HG03442 (cell line): ENCODE measurements around the gene TSR1.
"Not testable (repeated sequence)": the region's sequence is repeated elsewhere in the genome, so short reads cannot be mapped to it uniquely, and the experiment has no call there.

ENCODE experiments used
- ATAC-seq: cut with Tn5 transposase; IDR thresholded peaks from one replicate; pipeline ENCODE4 v1.9.1; 2021; ENCODE audit warnings: mild to moderate bottlenecking, moderate library complexity; ENCODE audit not compliant: unreplicated experiment

TSR1 gene

DNA sequence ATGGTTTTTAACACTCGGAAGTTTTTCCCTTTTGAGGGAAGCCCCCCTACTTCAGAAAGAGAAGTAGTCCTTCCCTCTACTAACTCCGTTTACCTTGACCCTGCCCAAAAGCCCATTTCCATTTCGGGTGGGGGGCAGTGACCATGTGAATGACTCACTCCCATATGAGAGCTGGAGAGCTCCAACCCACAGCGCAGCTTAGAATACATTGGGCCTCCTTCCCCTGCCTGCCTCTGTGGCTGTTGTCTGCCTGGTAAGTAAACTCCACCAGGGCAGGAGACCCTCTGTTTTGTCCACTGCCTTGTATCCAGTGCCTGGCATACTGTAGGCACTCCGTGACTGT lies 2.0 kb upstream of the TSR1 start:
- ATAC-seq = no peak

DNA sequence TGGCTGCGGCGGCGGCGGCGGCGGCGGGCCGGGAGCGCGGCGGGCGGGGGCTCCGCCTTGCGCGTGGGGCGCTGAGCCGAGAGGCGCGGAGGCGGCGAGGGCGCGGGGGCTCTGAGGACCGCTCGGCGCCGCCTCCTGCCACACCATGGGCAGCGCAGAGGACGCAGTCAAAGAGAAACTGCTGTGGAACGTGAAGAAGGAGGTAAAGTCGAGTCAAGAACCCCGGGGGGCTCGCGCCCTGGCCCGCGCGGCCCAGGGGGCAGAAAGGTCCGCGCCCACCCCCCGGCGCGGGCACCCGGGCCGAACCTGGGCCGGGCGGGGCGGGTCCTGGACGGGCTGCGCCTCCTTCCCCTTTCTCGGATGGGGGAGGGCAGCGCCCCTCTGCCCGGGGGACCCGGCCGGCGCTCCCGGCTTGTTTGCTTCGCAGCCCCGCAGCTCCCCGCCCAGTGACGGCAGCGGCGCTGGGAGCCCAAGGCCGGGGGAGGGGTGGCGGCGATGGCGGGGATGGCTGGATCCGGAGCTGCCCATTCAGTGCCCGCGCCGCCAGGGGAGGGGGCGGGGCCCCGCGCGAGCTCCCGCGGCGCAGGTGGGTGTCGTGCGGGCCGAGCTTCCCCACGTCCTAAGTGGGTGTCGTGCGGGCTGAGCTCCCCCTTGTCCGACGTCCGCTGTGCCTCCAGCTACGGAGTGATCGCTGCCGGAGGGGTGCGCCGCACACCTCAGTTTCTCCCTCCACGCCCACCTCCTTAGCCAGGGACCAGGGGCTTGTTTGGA lies 1.5 kb upstream of the TSR1 start:
- ATAC-seq = peak; percentile 20

DNA sequence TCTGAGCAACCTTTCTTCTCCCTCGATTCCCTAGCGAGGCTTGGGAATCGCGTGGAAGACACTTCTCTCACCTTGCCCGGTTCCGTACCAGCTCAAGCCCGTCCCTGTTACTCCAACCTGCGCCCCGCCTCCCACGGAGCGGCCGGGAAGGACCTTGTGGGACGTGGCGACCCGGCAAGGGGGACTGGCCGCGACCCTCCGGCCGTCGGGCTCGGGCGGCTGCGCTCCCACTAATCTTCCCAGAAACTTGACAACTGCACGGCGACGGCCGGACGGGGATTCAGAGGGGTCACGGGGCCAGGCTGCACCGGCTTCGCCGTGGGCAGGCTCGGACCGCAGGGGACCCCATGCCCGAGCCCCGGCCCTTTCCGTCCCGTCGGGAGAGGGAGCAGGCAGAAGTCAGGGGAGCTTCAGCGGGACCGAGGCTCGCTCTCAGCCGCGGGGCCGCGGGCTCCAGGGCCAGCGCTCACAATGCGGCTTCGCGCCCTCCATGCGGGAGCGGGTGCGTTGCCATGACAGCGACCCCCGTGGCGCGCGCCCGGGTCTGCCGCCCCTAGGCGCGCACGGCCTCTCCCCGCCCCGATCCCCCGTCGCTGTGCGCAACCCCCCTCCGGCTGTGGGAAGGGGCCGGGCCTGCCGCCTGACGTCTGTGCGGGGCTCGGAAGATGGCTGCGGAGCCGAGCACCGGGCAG lies 741 bp upstream of the TSR1 start, which contains the start of gene SGSM2:
TSS of gene SGSM2 (plus strand) at position 650 of the 692 bp plus-strand sequence. CDS start 188 bp downstream, outside the sequence.
- peak; percentile 27 for ATAC-seq

DNA sequence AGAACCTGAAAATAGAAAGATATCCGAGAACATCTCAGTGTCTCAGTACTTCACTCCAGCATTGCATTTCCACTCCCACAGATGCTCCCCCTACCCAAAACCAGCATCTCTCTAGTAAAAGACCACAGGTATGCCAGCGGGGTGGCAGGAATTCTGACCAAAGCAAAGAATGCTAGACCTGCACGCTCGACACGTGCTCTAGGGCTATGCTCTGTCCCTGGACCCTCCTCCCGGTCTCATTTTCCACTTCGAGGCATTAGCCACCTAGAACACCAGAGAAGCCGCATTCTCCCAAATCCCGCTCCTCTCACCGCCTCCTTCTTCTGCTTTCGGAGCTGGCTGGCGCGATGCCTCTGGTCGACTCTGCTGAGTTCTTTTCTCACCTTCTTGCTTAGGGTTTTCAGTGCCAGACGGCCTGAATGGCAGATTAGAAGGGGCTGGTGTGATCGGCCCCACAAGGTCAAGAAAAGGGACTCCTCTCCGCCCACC lies 487 bp downstream of the TSR1 start:
- no peak for ATAC-seq

DNA sequence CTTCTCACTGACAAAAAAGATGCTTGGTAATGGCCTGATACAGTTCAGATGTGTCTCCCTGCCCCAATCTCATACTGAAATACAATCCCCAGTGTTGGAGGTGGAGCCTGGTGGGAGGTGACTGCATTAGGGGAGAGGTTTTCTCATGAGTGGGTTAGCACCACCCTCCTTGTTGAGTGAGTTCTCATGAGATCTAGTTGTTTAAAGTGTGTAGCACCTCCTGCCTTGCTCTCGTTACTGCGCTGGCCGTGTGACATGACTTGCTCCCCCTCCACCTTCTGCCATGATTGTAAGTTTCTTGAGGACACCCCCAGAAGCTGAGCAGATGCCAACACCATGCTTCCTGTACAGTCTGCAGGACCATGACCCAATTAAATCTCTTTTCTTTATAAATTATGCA lies 5.0 kb downstream of the TSR1 start:
- no peak for ATAC-seq

DNA sequence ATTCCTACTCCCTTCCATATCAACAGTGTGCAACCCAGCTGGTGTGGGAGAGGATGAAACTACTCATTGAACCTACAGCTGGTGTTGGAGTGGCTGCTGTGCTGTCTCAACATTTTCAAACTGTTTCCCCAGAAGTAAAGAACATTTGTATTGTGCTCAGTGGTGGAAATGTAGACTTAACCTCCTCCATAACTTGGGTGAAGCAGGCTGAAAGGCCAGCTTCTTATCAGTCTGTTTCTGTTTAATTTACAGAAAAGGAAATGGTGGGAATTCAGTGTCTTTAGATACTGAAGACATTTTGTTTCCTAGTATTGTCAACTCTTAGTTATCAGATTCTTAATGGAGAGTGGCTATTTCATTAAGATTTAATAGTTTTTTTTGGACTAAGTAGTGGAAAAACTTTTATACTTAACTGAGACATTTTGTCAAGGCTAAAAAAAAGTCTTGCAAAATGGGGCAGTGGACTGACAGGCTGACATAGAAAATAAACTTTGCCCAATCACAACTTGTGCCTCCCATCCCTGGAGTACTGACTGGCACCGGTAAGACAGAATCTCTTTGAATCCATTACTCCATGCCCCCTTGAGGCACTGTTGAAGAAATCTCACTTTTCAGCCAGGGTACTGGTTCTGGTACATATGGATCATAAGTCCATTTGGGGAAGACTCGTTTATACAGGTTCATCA lies 12.5 kb downstream of the TSR1 start:
- ATAC-seq = no peak

DNA sequence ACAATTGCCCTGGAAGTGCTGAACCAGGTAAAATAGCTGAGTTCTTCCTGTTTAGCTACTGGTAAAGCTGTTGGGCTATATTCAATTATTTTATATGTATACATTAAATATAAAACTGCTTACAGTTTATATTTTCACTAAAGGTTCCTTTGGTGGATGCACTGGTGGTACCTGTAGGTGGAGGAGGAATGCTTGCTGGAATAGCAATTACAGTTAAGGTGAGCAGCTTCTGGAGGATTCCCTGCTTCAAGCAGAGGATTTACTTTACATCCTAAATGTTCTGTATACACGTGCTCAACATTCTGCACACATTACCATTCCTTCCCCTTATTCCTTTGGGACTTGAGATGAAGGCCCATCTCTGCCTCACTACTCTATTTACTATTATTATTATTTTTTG lies 14.9 kb downstream of the TSR1 start:
- ATAC-seq = no peak

DNA sequence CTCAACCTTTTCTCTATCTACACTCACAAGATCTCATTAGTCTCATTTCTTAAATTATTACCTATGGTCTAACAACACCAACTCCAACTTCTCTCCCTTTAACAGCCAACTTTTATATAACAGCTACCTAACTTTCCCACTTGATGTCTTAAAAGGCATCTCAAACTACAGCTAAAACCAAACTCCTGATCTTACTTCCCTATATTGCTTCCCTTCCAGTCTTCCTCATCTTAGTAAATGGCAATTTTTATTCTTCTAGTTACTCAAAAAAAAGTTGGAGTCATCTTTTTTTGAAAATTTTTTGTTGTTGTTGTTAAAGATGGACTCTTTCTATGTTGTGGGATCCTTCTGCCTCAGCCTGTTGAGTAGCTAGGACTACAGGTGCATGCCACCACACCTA lies 17.2 kb downstream of the TSR1 start:
- no peak for ATAC-seq

DNA sequence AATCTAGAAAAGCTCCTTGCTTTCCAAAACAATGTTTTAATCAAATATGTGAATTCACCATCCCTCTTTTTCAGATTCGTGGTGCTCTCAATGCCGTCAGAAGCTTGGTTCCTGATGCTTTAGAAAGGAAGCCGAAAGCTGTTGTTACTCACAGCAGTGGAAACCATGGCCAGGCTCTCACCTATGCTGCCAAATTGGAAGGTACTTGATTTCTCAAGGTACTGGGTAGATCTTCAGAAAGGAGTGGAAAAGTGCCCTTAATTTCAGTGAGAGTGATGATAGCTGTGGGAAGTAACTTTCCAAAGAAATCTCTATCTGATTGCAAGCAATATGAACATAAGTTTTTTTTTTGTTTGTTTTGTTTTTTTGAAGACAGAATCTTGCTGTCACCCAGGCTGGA lies 18.5 kb downstream of the TSR1 start:
- no peak for ATAC-seq

DNA sequence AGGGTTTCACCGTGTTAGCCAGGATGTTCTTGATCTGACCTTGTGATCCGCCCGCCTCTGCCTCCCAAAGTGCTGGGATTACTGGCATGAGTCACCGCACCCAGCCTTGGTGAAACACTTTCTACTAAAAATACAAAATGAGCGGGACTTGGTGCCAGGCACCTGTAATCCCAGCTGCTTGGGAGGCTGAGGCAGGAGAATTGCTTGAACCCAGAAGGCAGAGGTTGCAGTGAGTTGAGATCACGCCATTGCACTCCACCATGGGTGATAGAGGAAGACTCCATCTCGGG lies 19.4 kb downstream of the TSR1 start:
- ATAC-seq = not testable (repeated sequence)

DNA sequence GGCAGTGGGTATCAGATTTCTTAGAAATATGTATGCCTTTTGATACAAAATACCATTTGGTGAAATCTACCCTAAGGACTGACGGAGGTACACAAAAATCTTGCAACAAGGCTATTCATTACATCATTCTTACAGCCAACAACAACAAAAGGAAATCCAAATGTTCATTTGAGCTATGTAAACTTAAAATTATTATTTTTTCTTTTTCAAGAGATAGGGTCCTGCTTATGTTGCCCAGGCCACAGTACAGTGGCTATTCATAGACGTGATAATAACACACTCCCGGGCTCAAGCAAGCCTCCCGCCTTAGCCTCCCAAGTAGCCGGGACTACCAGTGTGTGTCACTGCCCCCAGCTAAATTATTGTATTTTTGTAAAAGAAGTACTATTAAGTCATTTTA lies 23.5 kb downstream of the TSR1 start:
- no peak for ATAC-seq

DNA sequence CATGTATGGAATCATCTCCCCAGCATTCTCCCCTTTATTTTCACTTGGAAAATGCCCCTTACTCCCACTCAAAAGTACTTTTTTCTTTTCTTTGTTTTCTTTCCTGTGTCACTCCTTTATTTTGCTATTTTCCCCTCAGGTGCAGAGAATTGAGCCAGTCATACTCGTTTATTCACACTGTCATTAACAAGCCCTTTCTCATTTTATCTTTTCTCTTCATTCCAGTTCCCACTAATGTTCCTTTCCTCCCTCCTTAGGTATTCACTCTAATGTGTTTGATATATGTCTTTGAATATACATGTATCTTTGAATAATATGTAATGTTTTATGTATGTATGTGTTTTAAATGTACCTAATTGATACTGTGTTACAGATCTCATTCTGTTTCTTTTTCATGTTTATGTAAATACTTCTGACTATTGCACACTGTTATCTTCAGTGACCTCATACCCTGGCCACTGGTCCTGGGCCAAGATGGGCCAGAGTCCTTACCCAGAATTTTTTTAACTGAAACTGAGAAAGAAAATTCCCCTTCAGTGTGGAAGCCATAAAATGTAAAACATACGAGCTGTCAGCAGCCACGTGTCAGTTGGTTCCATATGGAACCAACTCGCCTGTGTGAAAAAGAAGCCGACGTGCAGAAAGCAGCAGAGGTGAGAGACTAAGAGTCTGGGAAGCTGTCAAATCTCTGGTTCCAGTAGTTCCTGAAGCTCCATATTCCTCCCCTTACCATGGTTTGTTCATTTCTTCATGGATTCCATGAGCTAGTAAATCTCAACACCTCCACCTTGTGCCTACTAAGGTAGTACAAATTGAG lies 26.7 kb downstream of the TSR1 start:
- ATAC-seq = no peak

DNA sequence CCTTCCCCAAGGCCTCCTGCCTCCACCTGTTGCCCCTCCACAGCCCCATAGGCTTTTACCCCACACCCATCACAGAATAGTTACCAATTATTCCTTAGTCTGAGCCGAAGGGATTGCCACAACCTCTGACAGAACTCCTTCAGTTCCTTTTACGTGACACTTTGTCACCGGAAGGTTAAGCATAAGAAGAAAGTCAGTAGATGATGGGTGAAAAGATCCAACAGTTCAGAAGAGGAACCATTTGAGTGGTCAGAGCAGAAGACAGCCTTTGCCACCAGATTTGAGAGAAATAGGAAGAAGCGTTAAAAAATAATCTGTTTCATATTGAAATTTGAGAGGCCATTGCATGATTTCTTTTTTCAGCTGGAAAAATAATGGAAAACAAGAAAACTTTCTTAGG lies 31.3 kb downstream of the TSR1 start:
- ATAC-seq = no peak

DNA sequence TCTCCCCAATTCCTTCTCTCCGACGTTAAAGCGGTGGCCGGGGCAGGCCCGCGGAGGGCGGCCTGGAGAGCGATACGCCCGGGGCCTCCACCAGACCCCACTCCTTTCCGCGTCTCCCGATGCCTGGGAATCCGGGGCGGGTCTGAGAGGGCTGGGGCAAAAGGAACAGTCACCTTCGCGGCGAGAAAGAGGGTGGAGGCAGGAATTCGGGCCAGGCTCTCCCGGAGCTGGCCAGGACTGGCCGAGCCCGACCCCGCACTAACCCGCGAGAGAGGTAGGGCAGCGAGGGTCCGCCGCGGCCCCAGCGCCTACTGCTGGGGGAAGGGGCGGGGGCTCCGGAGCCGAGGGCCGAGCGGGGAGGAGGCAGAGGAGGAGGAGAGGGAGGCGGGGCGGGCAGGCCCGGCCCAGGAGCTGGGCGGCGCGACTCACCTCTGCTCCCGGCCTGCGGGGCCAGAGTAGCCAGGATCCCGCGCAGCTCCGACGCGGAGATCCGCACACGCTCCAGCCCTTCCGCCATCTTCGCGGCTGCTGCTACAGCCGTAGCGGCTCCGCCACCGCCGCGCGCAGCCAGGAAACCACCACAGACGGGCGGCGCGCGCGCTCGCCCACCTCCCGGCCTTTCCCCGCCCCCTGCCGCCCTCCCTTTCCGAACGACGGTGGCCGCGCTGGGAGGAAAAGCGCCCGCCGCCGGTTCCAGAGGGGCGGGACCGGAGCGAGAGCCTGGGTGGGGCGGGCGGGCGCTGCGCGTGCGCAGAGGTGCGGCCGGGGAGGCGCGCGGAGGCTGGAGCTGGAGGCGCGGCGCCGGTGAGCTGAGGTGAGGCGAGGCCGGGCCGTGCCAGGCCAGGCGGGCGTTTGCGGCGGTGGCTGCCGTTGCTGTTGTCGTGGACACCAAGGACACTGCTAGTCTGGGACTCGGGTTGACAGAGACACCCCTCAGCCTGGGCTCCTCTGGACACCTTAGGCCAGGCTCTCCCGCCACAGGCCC lies 32.8 kb downstream of the TSR1 start, which contains the start of the genes SMG6 and SRR:
TSS of gene SMG6 (minus strand) at position 582 of the 985 bp plus-strand sequence. CDS start at position 517, 65 bp downstream.
TSS of gene SRR (plus strand) at position 747 of the 985 bp plus-strand sequence. CDS start 11,611 bp downstream, outside the sequence.
- ATAC-seq = peak; percentile 70

DNA sequence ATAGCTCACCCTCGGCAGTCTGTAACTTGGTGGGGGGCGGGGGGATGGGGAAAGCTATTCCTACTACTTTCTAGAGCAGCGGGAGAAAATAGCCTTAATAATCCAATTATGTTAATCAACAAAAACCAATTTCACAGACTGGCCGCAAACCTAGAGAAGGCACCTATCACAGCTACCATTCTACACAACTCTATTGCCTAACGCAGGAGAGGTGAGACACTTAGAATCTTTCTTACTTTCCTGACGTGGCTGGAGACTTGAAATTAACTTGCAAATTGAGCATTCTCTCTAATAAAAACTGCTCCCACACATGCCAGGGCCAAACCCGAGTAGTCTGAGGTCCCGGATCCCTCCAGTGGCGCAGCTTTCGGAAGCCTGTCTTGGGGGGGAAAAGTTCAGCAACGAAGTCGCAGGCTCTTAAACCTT lies 33.5 kb downstream of the TSR1 start:
- no peak for ATAC-seq

DNA sequence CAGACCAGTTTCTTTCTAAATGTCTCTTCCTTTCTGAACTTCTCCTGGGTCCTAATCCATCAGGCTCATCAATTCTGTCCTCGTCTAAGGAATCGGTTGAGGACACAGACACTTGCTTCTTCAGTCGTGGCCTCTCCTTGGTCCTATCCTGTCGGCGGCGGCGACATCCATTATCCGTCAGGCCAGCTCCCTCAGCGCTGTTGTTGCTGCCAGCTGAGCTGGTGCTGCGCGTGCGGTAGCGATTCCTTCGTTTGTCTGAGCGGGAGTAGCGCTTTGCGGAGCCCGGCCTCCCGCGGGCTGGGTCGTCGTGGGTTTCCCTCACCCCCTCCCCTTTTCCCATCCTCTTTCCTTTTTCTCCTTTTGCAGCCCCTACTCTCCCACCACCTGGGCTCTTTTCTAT lies 36.5 kb downstream of the TSR1 start:
- no peak for ATAC-seq

DNA sequence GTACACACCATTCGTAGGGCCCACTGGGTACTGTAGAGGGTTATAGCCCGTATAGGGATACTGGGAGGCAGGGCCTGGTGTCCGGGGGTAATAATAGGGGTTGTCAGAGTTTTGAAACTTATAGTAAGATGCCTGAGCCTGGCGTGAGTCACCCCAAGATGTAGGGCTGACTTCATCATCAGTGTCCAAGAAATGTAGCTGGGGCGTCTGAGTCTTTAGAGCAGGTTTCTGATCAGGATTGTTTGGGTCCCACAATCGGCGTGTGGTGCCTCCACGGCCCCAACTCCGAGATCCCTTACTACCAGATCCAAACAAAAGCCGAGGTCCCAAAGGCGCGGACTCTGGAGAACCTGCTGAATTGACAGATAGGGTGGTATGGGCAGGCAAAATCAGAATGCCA lies 37.1 kb downstream of the TSR1 start:
- no peak for ATAC-seq

DNA sequence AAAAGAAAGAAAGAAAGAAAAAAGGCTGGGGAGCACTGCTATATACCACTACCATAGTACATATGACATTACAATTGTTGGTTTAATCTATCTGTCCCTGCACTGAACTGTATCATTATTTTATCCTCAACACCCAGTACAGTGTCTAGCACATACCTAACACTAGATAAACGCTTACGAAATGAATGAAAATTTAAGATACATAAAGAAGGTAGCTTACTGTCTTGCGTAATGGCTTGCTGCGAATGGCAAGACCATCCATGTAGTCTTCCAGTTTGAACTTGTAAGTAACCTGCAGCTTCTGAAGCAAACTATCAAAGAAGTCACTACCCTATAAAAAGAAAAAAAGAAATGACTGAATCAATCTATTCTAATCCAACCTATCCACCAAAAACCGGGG lies 39.2 kb downstream of the TSR1 start:
- ATAC-seq = no peak

DNA sequence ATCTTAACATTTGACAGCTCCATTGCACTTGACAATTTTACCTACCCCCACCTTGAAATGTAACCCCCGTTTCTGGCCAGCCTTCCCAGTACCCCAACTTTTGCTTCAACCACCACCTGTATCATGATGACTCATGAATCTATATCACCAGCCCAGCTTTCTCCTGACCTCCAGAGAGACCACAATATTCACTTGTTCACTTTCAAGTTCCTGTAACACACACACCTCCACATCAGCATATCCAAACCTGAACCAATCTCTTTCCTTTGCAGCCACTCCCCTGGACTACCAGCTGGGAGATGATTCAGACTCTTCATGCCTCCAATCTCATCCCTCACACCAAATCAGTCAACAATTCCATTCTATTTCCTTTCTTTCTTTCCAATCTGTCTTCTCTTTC lies 40.7 kb downstream of the TSR1 start:
- ATAC-seq = no peak

DNA sequence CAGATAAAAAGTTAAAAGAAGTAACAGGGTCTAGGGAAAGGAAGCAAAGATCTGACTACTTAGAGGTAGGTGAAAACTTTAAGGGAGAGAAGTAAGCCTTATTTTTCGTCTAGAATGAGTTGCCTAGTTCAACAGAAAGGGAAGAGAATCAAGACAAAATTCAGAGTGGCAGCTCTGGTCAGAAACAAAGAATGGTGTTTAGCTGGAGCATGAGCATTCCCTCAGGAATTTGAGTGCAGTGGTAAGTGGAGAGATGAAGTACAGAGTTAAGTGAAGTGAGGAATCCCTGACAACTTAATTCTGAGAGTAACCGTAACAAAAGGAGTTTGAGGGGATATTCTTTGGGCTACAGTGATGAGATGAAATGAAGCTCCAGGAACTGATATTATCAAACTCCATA lies 44.2 kb downstream of the TSR1 start:
- ATAC-seq = no peak
